ENCODE measurements around the gene KDM8. TPM values are rescaled to one million over a fixed set of nuclear protein-coding genes. Genes with fewer than 3 reads are reported as not detected.
A peak's percentile ranks its signal among the peaks of the same experiment; 100 is the strongest.

KDM8 gene
- total and polyA plus RNA-seq, 9 of the 15 experiments (the other 6 are each of a cell fraction or from before 2014, with no cell fraction given): 0.61 to 9.1 (median 5.4) TPM

GRCh38 chr16:27235055-27235937, 32.0 kb downstream of the KDM8 start (continued):
- TF ChIP-seq KDM1A (IDR thresholded peaks at IDR 0.05) (peak in 1 of 2 experiments; percentile 59; a peak in 2 of 4 replicates), HDGF (IDR thresholded peaks at IDR 0.05) (no peak), ZNF655 (CRISPR knock-in tag; IDR thresholded peaks at IDR 0.05) (no peak), BCLAF1 (IDR thresholded peaks at IDR 0.05; ENCODE audit: borderline replicate concordance in 1 of 2, control insufficient read depth in 1 of 2, low read depth in 2 of 2, low read length in 1 of 2) (no peak), TBP (optimal IDR thresholded peaks at IDR 0.05; ENCODE audit: low read depth, low read length) (no peak), NR0B1 (IDR thresholded peaks at IDR 0.05; ENCODE audit: partially characterized antibody) (no peak), CHD1 (IDR thresholded peaks at IDR 0.05; ENCODE audit: low read length) (no peak), DACH1 (IDR thresholded peaks at IDR 0.05; ENCODE audit: partially characterized antibody) (no peak), ZNF175 (CRISPR knock-in tag; IDR thresholded peaks at IDR 0.05; ENCODE audit: low read depth) (no peak), SREBF2 (CRISPR knock-in tag; IDR thresholded peaks at IDR 0.05) (no peak), YBX1 (IDR thresholded peaks at IDR 0.05) (no peak), EZH2 (IDR thresholded peaks at IDR 0.05; ENCODE audit: borderline replicate concordance, low read depth, low read length) (no peak), PRPF4 (IDR thresholded peaks at IDR 0.05; ENCODE audit: insufficient read depth, low read depth, low read length, poor library complexity, severe bottlenecking) (no peak), ZBED1 (IDR thresholded peaks at IDR 0.05) (no peak), POLR2G (IDR thresholded peaks at IDR 0.05; ENCODE audit: low read depth, low read length) (no peak), SNIP1 (IDR thresholded peaks at IDR 0.05; ENCODE audit: low read depth) (no peak), TRIM25 (IDR thresholded peaks at IDR 0.05; ENCODE audit: borderline replicate concordance) (no peak), ZNF324 (CRISPR knock-in tag; IDR thresholded peaks at IDR 0.05) (no peak), FOSL1 (tag; conservative IDR thresholded peaks at IDR 0.05) (peak; percentile 73)

Measured in K562 (cell line).